ENCODE results near the gene CENPT. TPM values are rescaled to one million over a fixed set of nuclear protein-coding genes. Genes with fewer than 3 reads are reported as not detected.

Gene CENPT
- total RNA-seq, 2 experiments from 2014 or later = 55.4 to 85.3 TPM

DNA sequence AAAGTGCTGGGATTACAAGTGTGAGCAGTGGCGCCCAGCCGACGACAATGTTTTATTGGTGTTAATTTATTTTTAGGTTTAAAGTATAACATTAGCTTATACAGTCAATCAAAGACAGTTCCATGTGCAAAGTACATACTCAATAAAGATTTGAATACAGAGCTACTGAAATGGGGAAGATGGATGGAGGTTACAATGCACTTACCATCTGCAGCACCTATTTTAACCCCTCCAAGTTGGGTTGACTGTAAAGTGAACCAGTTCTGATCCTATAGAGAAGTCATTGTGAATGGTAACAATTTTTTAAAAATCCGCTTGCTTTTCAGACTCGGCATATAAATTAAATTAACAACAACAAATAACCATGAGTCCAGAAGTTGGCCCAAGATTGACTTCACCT is 44.9 kb upstream of the CENPT start:
- intact Hi-C loops (cut with micrococcal nuclease; ENCODE audit: unreplicated experiment) = no loop called here
- Histone ChIP-seq H4K20me1 (ENCODE audit: insufficient read depth, low read length) (no peaks in the 10 kb centered on the region), H3K36me3 (ENCODE audit: insufficient read depth, low read length) (no peaks in the 10 kb centered on the region), H3K9me2 (ENCODE audit: insufficient read depth, low read length) (no peaks in the 10 kb centered on the region), H3K4me2 (ENCODE audit: low read length) (peak overlapping the region; percentile 82), H3K9me3 (ENCODE audit: low read length) (no peaks in the 10 kb centered on the region), H3K4me1 (ENCODE audit: insufficient read depth, low read length, poor library complexity, severe bottlenecking) (peaks cover 15% of the 10 kb centered on the region), H3K4me3 (ENCODE audit: low read depth, low read length, poor library complexity, severe bottlenecking) (peak overlapping the region; percentile 99), H3K79me2 (ENCODE audit: insufficient read depth, low read depth, low read length) (peaks cover 15% of the 10 kb centered on the region; the same call in 1 of the 2 replicates), H2AFZ (ENCODE audit: low read length) (peak overlapping the region; percentile 97), H3K27ac (ENCODE audit: low read depth, low read length, poor library complexity, severe bottlenecking) (no peak overlapping the region)
- BruUV-seq (replicated peaks) = TSS peak; percentile 95
- TF ChIP-seq EZH2phosphoT487 (IDR thresholded peaks at IDR 0.05; ENCODE audit: borderline replicate concordance, low read depth, low read length) = no peak
- TF ChIP-seq, protein P1, sequence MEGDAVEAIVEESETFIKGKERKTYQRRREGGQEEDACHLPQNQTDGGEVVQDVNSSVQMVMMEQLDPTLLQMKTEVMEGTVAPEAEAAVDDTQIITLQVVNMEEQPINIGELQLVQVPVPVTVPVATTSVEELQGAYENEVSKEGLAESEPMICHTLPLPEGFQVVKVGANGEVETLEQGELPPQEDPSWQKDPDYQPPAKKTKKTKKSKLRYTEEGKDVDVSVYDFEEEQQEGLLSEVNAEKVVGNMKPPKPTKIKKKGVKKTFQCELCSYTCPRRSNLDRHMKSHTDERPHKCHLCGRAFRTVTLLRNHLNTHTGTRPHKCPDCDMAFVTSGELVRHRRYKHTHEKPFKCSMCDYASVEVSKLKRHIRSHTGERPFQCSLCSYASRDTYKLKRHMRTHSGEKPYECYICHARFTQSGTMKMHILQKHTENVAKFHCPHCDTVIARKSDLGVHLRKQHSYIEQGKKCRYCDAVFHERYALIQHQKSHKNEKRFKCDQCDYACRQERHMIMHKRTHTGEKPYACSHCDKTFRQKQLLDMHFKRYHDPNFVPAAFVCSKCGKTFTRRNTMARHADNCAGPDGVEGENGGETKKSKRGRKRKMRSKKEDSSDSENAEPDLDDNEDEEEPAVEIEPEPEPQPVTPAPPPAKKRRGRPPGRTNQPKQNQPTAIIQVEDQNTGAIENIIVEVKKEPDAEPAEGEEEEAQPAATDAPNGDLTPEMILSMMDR (conservative IDR thresholded peaks at IDR 0.05; ENCODE audit: low read length) = no peak
- no peak for DNase-seq (ENCODE audit: low spot score)
- ChIA-PET CTCF (ENCODE audit: unreplicated experiment) (interaction anchor here (0.6 kb wide), 1 partner anchor 69 kb away, joined by 3 read pairs; no protein-coding TSS in a partner anchor), POLR2A (no interaction called here)

DNA sequence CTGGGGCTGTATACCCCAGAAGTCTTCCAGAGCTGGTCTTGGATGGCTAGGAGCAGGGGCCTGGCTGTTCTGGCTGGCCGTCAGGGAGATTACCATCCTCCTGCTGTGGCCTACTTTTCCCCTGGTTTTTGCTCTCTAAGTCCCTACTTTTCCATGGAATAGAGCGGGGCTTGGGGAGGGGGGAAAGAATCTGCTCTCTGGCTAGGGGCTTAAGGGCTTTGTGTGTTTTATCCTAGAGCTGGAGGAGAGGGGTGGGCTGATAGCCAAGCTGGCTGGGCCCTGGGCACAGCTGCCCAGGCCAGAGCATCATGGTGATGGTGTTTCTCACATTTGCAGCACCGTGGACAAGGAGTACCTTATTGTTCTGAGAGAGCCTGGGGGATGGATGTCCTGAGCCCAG is 40.8 kb upstream of the CENPT start:
- intact Hi-C loops (cut with micrococcal nuclease; ENCODE audit: unreplicated experiment) = no loop called here
- no peak overlapping the region for H3K4me2 ChIP-seq (ENCODE audit: low read length)
- no peaks in the 10 kb centered on the region for H3K9me3 ChIP-seq (ENCODE audit: low read length)
- no peak overlapping the region for H3K27ac ChIP-seq (ENCODE audit: low read depth, low read length, poor library complexity, severe bottlenecking)
- no peaks in the 10 kb centered on the region for H4K20me1 ChIP-seq (ENCODE audit: insufficient read depth, low read length)
- no peak overlapping the region for H2AFZ ChIP-seq (ENCODE audit: low read length)
- ChIA-PET POLR2A (no interaction called here), CTCF (ENCODE audit: unreplicated experiment) (no interaction called here)
- H3K36me3 ChIP-seq (ENCODE audit: insufficient read depth, low read length) = peaks cover 25% of the 10 kb centered on the region; the same call in 1 of the 2 replicates
- H3K4me3 ChIP-seq (ENCODE audit: low read depth, low read length, poor library complexity, severe bottlenecking) = no peak overlapping the region
- TF ChIP-seq, protein P1 (conservative IDR thresholded peaks at IDR 0.05; ENCODE audit: low read length) = no peak
- no peak for TF ChIP-seq EZH2phosphoT487 (IDR thresholded peaks at IDR 0.05; ENCODE audit: borderline replicate concordance, low read depth, low read length)
- no TSS peak for BruUV-seq (replicated peaks)
- H3K79me2 ChIP-seq (ENCODE audit: insufficient read depth, low read depth, low read length) = peaks cover 2% of the 10 kb centered on the region; the same call in 1 of the 2 replicates
- no peak for DNase-seq (ENCODE audit: low spot score)
- H3K9me2 ChIP-seq (ENCODE audit: insufficient read depth, low read length) = no peaks in the 10 kb centered on the region
- peaks cover 6% of the 10 kb centered on the region for H3K4me1 ChIP-seq (ENCODE audit: insufficient read depth, low read length, poor library complexity, severe bottlenecking)

DNA sequence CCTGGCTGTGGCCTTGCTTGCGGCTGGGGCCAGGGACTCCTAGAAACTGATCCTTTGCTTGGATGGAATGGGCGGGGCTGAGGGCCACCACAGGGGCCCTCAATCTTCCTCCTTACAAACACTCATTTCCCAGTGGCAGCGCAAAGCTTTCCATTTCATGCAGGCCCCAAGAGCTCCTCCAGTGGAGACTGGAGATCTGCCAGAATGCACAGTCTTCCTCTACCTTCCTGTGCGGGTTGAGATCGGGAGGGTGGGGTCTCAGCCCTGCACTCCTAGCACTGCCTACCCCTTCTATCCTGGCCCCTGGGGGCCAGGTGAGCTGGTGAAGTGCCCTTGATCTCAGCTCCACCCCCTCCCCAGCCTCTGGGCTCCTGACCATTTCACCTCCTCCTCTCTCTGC is 38.9 kb upstream of the CENPT start:
- TF ChIP-seq, protein P1 (conservative IDR thresholded peaks at IDR 0.05; ENCODE audit: low read length) = no peak
- TF ChIP-seq EZH2phosphoT487 (IDR thresholded peaks at IDR 0.05; ENCODE audit: borderline replicate concordance, low read depth, low read length) = no peak
- H3K27ac ChIP-seq (ENCODE audit: low read depth, low read length, poor library complexity, severe bottlenecking) = no peak overlapping the region
- H3K4me3 ChIP-seq (ENCODE audit: low read depth, low read length, poor library complexity, severe bottlenecking) = no peak overlapping the region
- POLR2A ChIA-PET = no interaction called here
- H3K79me2 ChIP-seq (ENCODE audit: insufficient read depth, low read depth, low read length) = no peaks in the 10 kb centered on the region
- DNase-seq (ENCODE audit: low spot score) = no peak
- no TSS peak for BruUV-seq (replicated peaks)
- no peaks in the 10 kb centered on the region for H3K9me2 ChIP-seq (ENCODE audit: insufficient read depth, low read length)
- H3K4me2 ChIP-seq (ENCODE audit: low read length) = no peak overlapping the region
- peaks cover 44% of the 10 kb centered on the region; the same call in 1 of the 2 replicates for H3K36me3 ChIP-seq (ENCODE audit: insufficient read depth, low read length)
- H2AFZ ChIP-seq (ENCODE audit: low read length) = no peak overlapping the region
- no peaks in the 10 kb centered on the region for H3K4me1 ChIP-seq (ENCODE audit: insufficient read depth, low read length, poor library complexity, severe bottlenecking)
- H3K9me3 ChIP-seq (ENCODE audit: low read length) = no peaks in the 10 kb centered on the region
- intact Hi-C loops (cut with micrococcal nuclease; ENCODE audit: unreplicated experiment) = no loop called here
- H4K20me1 ChIP-seq (ENCODE audit: insufficient read depth, low read length) = no peaks in the 10 kb centered on the region
- CTCF ChIA-PET (ENCODE audit: unreplicated experiment) = no interaction called here
